C4-2B (cell line): ENCODE measurements around the gene LRP2.

Experiments used
- CTCF ChIP-seq: fragments of 450-650 bp; conservative IDR thresholded peaks from 2 replicates; pipeline ENCODE4 v1.5.1; 2017; ENCODE audit warnings: mild to moderate bottlenecking
- ZFX ChIP-seq: fragments of 450-650 bp; IDR thresholded peaks from 2 replicates; pipeline ENCODE4 v1.6.1; 2017

- no peak for TF ChIP-seq CTCF
- no peak for TF ChIP-seq ZFX
Measured at GRCh38 chr2:169160926-169161481, 201.3 kb downstream of the LRP2 start.
